GM18505 (cell line): ENCODE data around the gene ZNF497.
A peak's percentile ranks its signal among the peaks of the same experiment; 100 is the strongest.

ENCODE experiments used
- ATAC-seq: cut with Tn5 transposase; IDR thresholded peaks from one replicate; pipeline ENCODE4 v1.9.1; 2021; ENCODE audit not compliant: unreplicated experiment
- POLR2A ChIP-seq: IDR thresholded peaks from 4 replicates; pipeline ENCODE4 v1.6.1; 2011; ENCODE audit warnings: borderline replicate concordance; ENCODE audit not compliant: insufficient read depth, insufficient read length; ENCODE audit errors: extremely low read depth

Gene ZNF497

DNA sequence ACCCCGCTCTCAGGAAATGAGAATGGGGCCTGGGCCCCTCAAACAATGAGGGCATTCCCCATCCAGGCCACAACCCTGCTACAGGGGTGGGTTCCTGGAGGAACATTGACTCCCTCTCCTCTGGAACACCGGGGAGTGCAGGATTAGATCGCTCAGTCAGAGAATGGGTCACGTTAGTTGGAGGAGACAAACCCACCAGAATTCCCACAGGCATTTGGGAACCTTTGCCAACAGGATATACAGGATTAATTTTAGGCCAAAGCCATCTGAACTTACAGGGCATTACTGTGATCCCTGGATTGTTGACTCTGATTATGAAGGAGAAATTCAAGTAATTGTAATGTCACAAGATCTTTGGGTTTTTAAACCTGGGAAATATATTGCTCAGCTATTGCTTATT lies 54.8 kb downstream of the ZNF497 start:
- no peak for ATAC-seq
- TF ChIP-seq POLR2A, result no peak

DNA sequence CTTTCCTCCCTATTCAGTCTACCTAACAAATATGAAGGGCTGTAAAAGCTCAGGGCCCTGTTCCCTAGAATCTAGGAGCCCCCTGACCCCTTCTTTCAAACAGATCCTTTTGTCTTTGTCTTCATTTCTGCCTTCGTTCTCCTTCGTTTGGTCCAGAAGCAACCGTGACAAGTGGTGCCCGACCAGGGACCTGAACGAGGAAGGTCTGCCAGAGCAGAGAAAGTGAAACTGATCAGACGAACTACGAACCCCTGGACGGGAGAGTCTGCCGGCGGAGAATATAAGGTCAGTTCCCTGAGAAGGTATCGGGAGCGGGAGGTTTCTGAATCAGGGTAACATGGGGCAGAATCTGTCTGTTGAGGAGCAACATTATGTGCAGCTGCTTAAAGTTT lies 56.6 kb downstream of the ZNF497 start:
- no peak for TF ChIP-seq POLR2A

DNA sequence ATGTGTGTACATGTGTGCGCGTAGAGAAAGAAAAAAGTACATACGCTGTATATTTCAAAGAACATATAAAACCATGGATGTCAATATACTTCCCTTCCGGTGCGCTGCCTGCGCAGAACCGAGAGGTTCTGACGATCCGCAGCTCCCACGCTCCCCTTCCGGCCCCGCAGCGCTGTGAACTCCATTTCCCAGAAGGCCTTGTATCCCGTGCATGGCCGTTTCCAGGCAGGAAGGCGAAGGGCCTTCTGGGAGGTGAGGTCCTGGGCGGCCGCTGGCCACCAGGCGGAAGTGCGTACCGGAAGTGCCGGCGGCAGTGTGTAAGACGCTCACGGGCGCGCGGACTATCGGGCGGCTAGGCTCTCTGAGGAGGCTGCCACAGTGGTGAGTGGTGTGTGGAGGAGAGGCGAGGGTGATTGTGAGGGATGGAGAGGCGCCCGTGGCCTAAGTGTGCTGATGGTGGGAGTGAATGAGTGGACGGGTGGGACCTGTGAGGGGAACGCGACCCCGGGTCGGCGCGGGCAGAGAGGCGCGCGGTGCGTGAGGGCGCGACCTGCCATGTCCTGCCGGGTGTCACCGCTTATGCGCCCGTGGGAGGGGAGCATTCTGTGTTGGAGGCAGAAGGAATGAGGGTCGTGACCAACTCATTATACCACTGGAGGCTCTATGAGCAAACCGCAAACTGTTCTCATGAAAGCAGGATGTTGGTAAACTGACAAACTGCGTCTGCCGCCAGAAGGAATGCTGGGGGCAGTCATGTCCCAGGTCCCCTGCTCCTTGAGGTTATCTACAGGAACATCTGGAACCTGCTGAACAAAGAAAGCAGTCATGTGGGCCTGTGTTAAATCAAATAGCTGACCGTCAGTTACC lies 57.3 kb downstream of the ZNF497 start, which contains the start of gene ERVK3-1:
TSS of gene ERVK3-1 (plus strand) at position 313 of the 867 bp plus-strand sequence. CDS start 6,792 bp downstream, outside the sequence.
- peak; percentile 98 for ATAC-seq
- TF ChIP-seq POLR2A, result peak; percentile 97

More for the DNA sequence above, 56.6 kb downstream of the ZNF497 start:
- ATAC-seq, result no peak

DNA sequence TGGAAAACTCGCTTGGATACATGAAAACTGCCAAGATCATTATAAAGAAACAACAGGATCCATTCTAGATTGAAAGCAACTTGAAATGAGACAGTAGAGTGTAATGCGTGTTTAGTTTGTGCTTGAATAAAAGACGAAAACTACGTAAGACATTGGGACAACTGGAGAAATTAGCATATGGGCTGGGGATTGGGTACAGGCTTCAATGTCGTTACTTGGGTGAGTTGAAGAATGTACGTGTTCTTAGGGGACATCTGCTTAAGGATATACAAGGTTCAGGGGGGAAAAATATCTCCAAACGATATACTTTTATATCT lies 57.8 kb downstream of the ZNF497 start:
- ATAC-seq, result no peak
- TF ChIP-seq POLR2A, result no peak
